Hepatocyte (in vitro differentiated cells): ENCODE measurements around the gene OR13G1.

Experiments used
- CTCF ChIP-seq: fragments of 200-600 bp; sonication (generic); IDR thresholded peaks from 2 replicates; pipeline ENCODE4 v1.5.1; 2016; ENCODE audit warnings: antibody characterized with exemption, mild to moderate bottlenecking; ENCODE audit not compliant: poor library complexity
- EZH2 ChIP-seq: fragments of 200-600 bp; sonication (generic); IDR thresholded peaks from 2 replicates; pipeline ENCODE4 v1.6.1; 2016; ENCODE audit warnings: antibody characterized with exemption, mild to moderate bottlenecking, borderline replicate concordance
- EZH2phosphoT487 ChIP-seq: fragments of 200-600 bp; sonication (generic); IDR thresholded peaks from one replicate; pipeline ENCODE4 v1.6.1; 2018; ENCODE audit warnings: antibody characterized with exemption, mild to moderate bottlenecking, low read depth, moderate library complexity; ENCODE audit not compliant: unreplicated experiment, severe bottlenecking

- TF ChIP-seq EZH2 (no peak), CTCF (no peak), EZH2phosphoT487 (no peak)
Observed at GRCh38 chr1:247627951-247628350, 51.6 kb downstream of the OR13G1 start.
